HG03460 (cell line): ENCODE measurements around the gene KLHDC8A.
"Not testable (repeated sequence)": the region's sequence is repeated elsewhere in the genome, so short reads cannot be mapped to it uniquely, and the experiment has no call there.

Experiments
- ATAC-seq: cut with Tn5 transposase; IDR thresholded peaks from one replicate; pipeline ENCODE4 v1.9.1; 2021; ENCODE audit not compliant: unreplicated experiment

Gene KLHDC8A, protein sequence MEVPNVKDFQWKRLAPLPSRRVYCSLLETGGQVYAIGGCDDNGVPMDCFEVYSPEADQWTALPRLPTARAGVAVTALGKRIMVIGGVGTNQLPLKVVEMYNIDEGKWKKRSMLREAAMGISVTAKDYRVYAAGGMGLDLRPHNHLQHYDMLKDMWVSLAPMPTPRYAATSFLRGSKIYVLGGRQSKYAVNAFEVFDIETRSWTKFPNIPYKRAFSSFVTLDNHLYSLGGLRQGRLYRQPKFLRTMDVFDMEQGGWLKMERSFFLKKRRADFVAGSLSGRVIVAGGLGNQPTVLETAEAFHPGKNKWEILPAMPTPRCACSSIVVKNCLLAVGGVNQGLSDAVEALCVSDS

DNA sequence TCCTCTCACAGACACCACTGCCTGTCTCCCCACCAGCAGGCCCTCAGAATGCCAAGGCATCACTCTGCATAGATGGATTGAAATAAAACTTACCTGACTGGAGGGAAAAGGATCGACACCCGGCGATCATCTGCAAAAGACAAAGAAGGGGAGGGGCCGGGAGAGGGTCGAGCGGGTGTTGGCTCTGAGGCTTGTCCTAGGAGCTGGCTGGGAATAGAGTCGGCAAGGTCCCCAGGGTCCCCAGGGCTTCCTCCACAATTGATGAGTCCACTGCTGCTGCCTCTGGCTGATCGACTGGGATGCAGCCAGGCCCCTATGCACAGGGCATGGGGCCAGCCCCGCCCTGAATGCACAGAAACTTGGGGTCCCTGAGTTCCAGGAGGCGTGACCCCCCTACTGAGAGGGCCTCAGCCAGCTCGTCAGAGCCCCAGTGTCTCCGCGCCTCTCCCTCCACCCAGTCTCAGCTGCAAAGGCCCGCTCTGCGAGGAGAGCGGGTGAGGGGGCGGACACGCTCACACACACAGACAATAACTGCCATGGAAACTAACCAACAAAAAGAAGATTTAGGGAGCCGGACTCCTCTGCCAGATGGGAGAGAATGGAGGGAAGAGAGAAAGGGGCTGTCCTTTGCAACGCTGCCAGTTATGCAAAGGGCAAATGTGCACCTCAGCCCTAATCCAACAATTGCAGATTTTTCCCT lies at the start of gene KLHDC8A:
Gene KLHDC8A, minus strand, starts transcription at position 483 of the 700 bp plus-strand sequence. CDS start 13,318 bp downstream, outside the sequence.
- ATAC-seq: no peak

DNA sequence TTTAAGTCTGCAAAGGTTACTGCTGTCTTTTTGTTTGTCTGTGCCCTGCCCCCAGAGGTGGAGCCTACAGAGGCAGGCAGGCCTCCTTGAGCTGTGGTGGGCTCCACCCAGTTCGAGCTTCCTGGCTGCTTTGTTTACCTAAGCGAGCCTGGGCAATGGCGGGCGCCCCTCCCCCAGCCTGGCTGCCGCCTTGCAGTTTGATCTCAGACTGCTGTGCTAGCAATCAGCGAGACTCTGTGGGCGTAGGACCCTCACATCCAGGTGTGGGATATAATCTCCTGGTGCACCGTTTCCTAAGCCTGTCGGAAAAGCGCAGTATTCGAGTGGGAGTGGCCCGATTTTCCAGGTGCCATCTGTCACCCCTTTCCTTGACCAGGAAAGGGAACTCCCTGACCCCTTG lies 49.5 kb upstream of the KLHDC8A start:
- not testable (repeated sequence) for ATAC-seq

DNA sequence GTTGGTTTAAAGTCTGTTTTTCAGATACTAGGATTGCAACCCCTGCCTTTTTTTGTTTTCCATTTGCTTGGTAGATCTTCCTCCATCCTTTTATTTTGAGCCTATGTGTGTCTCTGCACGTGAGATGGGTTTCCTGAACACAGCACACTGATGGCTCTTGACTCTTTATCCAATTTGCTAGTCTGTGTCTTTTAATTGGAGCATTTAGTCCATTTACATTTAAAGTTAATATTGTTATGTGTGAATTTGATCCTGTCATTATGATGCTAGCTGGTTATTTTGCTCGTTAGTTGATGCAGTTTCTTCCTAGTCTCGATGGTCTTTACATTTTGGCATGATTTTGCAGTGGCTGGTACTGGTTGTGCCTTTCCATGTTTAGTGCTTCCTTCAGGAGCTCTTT lies 47.8 kb upstream of the KLHDC8A start:
- not testable (repeated sequence) for ATAC-seq

DNA sequence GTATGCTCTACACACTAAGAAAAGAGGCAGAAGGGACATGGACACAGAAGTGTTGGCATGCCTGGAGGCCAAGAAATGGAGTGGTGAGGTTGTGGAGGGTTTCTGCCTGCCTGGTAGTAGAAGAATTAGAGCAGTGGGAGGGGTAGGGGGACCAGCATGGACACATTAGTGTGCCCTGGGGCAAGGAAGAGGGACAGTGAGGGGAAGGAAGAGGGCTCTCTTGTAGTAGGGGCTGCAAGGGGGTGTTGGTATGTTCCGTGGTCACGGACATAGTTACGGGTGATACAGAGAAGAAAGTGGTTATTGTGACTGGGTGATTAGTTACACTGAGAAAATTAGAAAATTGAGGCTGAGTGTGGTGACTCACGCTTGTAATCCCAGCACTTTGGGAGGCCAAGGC lies 41.9 kb upstream of the KLHDC8A start:
- ATAC-seq: no peak

DNA sequence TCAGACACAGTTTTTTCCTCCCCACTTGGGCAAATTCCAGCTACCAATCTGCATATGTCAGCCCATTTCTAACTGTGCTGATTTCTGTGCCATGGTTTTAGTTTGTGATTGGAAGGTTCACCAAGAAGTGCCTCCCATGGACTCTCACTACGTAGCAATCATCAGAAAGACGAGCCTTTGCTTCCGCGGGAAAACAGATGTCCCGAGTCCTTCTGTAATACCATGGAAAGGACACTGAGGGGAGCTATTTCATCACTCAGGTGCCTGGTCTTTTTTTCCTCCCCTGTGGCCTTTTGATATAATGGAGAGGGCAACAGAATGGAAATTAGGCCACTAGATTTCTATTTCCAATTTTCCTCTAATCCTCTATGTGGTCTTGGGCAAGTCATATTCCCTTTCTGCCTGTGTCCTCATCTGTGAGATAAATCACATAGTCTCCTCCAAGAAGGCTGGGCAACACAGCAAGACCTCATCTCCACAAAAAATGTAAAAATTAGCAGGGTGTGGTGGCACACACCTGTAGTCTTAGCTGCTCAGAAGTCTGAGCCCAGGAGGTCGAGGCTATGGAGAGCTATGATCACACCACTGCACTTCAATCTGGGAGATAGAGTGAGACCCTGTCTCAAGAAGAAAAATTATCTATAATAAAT lies 40.4 kb upstream of the KLHDC8A start:
- ATAC-seq: no peak

DNA sequence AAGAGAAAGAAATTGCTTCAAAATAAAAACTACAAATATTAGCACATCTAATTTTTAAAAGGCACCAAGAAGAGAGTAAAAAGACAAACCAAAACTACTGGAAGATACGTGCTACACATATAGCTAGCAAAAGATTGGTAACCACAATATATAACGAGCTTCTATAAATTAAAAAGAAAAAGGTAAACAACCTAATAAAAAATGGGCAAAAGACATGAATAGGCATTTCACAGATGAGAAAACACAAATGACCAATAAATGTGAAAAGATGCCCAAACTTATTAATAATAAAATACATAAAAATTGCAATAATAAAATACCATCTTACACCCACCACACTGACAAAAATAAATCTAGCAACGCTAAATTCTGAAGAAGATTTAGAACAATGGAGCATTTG lies 38.9 kb upstream of the KLHDC8A start:
- ATAC-seq: no peak

DNA sequence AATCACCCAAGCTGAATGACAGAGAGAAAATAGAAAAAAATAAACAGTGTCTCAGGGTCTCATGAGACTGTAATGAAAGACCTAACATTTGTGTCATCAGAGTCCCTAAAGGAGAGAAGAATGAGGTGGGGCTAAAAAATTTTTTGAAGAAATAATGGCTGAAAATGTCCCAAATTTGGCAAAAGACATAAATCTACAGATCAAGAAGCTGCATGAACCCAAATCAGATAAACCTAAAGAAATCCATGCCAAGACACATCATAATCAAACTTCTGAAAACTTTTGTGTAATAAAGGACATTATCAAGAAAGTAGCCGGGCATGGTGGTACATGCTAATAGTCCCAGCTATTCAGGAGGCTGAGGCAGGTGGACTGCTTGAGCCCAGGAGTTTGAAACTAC lies 35.9 kb upstream of the KLHDC8A start:
- ATAC-seq: no peak

DNA sequence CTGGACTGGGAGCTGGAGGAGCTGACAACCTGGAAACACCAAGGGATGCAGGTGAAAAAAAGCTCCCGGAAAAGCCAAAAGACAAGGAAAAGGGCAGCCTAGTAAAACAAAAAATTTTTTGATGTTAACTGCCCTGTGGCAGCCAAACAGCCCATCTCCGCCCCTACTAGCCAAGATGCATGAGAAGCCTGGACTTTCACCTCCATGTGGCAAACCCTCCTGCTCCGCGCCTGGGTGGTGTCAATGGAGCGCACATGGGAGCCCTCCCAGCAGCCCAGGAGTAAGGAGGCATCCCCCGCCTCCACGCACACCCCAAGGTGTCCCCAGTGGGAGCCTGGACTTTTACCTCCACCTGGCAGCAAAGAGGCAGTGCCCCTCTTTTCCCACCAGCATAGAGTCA lies 34.7 kb upstream of the KLHDC8A start:
- no peak for ATAC-seq

DNA sequence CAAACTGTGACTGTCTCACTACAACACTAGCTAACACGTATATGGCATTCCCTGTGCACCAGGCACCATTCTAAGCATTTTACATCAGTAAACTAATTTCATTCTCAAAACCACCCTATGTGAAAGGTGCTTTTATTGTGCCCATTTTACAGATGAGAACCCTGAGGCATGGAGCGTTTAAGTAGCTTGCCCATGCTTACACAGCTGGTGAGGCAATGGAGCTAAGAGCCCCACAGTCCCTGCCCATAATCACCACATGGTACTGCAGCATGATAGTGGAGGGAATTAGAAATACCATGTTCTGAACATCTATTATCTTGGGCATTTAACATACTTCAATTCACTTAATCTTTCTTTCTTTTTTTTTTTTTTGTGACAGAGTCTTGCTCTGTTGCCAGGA lies 31.1 kb upstream of the KLHDC8A start:
- no peak for ATAC-seq

DNA sequence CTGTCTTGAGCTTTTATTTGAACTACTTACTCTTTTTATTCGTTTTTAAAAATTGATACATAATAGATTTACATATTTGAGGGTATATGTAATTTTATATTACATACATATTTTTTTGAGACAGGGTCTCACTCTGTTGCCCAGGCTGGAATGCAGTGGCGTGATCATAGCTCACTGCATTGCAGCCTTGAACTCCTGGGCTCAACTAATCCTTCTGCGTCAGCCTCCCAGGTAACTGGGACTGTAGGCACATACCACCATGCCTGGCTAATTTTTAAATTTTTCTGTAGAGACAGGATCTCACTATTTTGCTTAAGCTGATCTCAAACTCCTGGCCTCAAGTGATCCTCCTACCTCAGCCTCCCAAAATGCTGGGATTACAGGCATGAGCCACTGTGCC lies 26.3 kb upstream of the KLHDC8A start:
- ATAC-seq: not testable (repeated sequence)

DNA sequence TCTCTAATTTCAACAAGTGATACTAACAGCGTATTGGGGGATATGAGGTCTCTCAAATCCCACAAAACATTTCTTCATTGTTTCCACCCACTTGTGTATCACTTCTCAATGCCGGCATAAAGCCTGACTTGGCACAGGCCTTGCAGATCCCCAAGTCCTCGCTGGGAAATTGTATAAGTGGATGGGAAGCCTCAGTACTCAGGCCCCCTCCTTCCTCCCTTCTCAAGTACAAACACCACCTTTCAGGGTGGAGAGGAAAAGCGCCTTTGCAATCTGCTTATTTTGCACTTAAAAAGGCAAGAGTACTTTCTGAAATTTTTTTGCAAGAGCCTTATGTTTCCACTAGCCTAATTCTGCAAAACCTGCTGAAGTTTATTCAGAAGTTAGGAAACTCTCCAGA lies 25.8 kb upstream of the KLHDC8A start:
- ATAC-seq: no peak

DNA sequence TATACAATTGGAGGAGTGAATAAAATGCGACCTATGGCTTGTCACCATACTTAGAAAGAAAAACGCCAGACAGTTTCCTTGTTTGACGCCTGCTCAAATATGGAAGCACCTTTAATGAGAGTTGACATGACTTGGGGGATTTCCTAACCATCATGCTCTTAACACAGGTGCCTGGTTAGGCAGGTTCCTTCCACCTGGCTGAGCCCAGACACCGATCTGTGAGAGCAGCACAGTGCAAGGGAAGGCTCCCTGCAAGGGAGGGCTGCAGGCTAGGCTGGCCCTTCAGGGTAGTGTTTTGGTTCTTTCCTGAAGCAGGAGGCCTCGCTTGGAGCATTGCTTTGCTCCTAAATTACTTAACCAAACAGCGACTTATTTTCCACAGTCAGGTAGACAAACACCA lies 24.6 kb upstream of the KLHDC8A start:
- ATAC-seq: no peak

DNA sequence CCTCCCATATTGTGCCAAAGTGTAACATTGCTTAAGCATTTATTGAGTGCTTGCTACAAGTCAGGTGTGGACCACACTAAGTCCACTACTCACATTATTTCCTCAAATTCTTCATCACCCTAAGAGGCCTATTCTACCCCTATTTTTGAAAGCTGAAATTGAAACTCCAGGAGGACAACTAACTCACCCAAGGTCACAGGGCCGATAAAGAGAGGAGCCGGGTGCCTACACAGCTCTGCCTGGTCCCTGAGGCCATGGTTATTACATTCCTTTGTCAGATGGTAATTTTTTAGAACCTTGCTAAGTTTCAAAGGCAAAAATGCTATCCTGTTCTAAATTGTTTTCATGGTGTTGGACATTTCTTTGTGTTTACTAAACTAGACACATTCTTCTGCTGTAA lies 24.2 kb upstream of the KLHDC8A start:
- ATAC-seq: no peak

DNA sequence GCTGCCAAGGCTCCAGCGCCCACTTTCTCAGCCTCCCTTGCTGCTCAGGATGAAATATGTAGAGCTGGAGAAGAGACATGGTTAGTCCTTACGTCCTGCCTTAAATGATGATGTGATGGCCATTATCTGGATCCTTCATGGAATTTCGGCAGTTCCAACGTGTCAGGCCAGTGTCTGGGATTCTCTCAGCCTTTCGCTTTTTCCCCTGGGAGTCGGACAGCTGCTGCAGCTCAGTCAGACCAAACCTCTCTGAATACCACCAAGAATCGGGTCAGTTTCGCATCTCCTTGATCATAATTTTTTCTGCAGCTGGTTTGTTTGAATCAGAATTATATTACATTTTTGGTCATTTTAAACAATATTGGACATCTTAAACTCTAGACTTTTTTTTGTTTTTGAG lies 22.3 kb upstream of the KLHDC8A start:
- ATAC-seq: no peak

DNA sequence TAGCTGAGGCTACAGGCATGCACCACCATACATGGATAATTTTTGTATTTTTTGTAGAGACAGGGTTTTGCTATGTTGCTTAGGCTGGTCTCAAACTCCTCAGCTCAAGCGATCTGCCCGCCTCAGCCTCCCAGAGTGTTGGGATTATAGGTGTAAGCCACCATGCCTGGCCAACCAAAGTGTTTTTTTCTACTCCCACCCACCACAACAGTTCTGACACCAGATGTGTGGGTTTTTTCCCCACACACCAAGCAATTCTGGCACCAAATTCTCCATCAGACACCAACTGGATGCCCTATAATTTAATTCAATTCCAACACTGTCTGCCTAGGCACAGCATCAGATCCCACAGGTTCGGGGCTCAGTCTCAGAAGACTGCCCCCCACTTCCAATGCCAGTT lies 20.6 kb upstream of the KLHDC8A start:
- no peak for ATAC-seq

DNA sequence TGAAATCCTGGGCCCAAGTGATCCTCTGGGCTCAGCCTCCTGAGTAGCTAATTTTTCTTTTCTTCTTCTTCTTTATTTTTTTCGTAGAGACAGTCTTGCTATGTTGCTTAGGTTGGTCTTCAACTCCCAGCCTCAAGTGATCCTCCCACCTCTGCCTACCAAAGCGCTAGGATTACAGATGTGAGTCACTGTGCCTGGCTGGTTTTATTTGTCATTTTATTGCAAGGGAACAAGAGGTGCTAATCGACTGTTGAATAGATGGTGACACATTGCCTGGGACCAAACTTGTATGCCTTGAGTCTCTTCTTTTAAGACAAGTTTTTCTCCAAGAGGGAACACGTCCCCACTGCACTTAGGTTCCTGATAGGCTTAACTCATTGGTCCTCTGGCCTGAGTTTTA lies 20.0 kb upstream of the KLHDC8A start:
- no peak for ATAC-seq

DNA sequence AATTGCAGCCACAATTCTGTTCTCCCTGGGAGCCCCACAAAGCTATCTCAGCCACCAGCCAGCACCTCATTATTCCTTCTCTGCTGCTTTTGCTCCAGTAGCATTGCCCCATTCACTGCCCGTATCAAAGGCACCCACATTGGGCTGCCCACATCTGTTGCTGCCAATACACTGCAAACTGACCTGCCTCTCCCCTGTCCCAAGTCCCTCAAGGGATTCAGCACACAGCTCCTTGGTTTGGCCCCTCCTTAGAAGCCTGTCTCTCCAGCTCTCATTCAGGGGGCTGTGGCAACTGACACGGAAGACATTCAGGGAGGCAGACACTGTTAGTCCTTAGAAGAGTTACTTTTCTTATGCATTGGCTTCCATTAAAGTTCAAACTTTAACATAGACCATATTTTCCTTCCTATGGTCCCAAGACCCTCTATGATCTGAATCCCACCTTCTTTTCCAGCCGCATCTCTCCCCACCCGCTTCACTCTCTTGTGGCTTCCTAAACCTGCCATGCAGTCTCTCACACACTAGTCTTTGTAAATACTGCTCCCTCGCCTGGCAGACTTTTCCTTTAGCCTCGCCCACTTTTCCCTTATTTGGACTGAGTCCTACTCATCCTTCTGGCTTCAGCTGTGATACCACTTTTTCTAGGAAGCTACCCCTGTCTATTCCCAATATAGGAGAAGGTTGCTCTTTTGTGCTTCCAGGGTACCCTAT lies 19.3 kb upstream of the KLHDC8A start:
- ATAC-seq: no peak

DNA sequence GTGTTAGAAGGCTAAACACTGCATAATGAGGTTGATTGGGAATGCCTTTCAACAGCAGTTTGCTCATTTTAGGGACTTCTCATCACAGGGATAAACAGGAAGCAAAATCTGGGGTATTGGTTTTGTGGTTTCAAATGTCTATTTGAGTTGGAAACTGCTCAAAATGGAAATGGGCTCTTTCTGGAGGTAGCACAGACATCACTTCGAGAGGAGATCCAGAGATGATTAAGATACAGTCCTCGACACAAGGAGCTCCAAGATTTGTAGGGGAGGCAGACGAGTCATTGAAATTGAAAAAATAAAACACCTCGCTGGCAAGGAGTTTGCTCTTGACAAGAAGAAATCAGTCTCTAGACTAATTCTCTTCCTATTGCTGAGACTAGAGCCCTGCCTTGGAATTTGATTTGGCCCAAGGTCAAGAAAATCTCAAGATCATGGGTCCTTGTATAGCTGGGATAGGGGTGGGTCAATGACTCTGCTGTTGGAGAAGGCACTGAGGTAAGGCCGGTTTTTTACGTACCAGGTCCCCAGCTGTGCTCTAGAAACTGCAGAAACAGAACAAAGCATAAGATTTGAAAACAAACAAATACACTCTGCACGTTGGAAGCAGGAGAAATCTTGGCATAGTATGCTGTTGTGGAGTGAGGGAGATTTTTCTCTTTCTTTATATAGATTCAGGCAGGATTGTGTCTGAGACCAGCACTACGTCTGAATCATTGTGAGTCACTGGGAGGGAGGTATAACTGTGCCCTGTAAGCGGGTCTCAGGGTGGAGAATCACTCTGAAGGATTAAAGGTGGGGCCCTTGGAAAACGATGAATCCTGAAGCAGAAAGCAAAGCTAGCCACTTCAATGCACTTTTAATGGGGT lies 17.7 kb upstream of the KLHDC8A start:
- ATAC-seq: no peak

DNA sequence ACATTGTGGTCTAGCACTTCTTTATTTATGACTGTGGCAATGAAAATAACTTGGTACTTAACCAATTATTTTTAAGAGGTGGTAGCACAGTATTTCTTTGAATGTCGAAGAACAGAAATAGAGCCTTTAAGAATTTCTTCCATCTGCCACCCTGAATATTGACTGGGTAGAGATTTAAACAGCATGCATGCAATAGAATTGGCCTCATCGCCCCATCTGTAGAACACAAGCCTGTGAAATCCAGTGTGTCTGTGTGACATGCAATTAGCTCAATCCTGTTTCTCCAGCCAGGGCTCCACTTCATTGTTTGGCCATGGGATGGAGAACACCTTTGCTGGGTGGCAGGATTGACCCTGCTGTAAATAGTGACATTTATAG lies 17.1 kb upstream of the KLHDC8A start:
- no peak for ATAC-seq

DNA sequence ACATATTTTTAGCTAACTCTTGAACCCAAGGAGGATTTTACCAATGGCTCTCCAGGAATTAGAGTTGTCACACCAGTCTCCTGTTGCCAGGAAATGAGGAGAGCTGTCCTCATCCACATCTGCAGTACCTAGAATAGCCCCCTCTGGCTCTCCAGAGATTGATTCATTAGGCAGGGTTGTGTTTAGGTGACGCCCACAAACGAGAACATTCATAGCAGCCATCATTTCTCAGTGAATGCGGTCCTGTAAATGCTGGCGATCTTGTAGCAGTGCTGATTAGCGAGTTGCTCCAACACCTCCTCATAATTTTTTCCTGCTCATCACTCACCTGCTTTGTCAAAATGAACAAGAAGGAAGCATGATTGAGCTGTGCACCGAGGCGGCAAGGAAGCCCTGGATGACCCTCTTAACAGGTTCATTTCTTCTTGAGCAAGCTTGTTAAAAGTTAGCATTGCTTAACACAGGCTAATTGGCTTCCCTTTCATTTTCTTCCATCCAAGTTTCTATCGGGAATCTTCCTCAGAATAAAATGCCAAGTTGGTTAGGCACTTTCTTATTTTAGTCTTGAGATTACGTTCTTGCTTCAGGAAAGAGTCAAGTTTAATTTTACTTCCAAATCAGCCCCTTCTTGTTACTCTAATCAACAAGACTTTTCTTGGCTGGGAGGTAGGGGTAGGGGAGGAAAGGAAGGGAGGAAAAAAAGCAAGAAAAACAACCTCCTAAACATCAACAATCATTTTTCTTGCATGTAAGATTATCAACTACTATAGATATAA lies 16.5 kb upstream of the KLHDC8A start:
- no peak for ATAC-seq
